ENCODE data around the gene DYRK1B.

DYRK1B gene

DNA sequence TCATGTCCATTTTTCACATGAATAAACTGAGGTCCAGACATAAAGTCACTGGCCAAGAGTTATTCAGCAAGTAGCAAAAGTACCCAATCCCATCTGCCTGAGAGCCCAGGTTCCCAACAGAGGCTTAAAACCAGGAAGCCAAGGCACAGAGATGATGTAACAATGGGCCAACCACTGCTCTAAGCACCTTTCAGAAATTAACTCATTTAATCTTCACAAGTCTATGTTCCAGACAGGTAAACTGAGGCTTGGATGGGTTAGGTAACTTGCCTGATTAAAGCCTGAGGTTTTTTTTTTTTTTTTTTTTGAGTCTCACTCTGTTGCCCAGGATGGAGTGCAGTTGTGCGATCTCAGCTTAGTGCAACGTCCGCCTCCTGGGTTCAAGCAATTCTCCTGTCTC lies 4.0 kb upstream of the DYRK1B start:
- in situ Hi-C loops (cut with MboI; ENCODE audit: low sequenced_read_pairs, unreplicated experiment): no loop called here
- TF ChIP-seq, protein P1, sequence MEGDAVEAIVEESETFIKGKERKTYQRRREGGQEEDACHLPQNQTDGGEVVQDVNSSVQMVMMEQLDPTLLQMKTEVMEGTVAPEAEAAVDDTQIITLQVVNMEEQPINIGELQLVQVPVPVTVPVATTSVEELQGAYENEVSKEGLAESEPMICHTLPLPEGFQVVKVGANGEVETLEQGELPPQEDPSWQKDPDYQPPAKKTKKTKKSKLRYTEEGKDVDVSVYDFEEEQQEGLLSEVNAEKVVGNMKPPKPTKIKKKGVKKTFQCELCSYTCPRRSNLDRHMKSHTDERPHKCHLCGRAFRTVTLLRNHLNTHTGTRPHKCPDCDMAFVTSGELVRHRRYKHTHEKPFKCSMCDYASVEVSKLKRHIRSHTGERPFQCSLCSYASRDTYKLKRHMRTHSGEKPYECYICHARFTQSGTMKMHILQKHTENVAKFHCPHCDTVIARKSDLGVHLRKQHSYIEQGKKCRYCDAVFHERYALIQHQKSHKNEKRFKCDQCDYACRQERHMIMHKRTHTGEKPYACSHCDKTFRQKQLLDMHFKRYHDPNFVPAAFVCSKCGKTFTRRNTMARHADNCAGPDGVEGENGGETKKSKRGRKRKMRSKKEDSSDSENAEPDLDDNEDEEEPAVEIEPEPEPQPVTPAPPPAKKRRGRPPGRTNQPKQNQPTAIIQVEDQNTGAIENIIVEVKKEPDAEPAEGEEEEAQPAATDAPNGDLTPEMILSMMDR (IDR thresholded peaks at IDR 0.05; ENCODE audit: borderline replicate concordance, control extremely low read depth, extremely low read depth, insufficient read depth, missing control alignments): no peak
- no peak for DNase-seq (ENCODE audit: low spot score)

DNA sequence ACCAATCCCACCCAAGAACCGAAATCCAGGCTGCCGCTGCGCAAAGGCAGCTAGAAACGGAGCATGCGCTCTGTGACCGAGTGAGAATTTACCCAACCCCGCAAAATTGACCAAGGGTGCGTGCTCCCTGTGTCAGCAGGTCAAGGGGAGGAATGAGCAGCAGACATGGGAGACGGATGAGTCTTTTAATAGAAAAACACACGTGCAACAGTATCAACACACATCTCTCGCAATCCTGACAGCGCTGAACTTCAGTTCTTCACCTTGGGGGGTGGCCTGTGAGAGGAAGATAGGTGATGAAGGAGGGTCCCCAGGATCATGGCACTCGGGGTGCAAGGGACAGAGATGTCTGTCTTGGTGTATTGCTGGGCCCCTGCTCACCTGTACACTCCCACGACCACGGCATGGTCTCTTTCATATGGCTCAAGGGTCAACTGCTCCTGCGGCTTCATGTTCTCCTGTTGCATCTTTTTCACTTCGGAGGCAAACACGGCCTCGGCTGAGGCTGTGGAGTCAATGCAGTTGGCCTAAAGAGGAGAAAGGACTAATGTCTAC lies 402 bp upstream of the DYRK1B start:
- in situ Hi-C loops (cut with MboI; ENCODE audit: low sequenced_read_pairs, unreplicated experiment): no loop called here
- DNase-seq (ENCODE audit: low spot score): no peak
- TF ChIP-seq, protein P1 (IDR thresholded peaks at IDR 0.05; ENCODE audit: borderline replicate concordance, control extremely low read depth, extremely low read depth, insufficient read depth, missing control alignments): no peak

DNA sequence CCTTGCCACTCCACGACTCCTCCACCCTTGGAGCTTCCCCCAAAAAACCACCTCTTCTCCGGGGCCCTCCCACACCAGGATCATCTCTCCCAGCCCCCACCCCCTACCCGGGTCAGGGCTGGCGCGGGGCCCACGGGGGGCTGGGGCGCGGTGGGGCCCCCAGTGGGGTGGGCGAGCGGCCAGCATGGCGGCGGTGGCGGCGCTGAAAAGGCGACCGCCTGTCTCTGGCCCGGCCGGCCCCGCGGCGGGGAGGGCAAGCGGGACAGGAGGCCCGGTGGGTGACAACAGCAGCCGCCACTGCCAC lies 850 bp downstream of the DYRK1B start:
- DNase-seq (ENCODE audit: low spot score): no peak
- in situ Hi-C loops (cut with MboI; ENCODE audit: low sequenced_read_pairs, unreplicated experiment): no loop called here
- TF ChIP-seq, protein P1 (IDR thresholded peaks at IDR 0.05; ENCODE audit: borderline replicate concordance, control extremely low read depth, extremely low read depth, insufficient read depth, missing control alignments): no peak

DNA sequence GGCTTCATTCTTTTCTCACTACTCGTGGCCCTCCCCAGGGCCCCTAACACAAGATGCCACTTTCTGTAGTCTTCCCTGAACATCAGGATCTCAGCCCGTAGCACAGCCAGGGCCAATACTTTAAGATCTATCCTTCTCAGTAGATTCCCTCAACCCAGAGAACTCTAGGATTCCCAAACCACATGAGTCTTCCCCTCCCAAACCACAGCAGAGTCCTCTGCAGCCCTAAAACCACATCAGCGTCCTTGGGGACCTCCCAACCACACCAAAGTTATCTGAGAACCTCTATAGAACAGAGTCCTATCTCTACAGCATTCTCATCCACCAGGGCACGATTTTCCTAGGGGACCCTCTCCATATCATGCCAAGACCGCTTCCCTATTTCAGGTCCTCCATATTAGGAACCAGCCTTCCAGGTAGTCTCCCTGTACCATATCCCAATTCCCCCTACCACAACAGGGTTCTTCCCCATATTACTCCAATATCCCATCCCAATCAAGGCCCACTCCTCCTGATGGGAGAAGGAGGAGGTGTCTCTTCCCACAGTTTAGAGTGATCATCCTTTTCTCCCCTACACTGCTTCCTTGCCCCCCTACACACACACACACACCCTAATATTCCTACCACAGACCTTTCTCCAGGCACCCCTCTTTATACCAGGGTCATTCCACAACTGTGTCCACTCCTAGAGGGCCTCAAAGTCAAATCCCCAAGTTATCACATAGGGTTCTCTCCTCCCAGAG lies 1.4 kb downstream of the DYRK1B start:
- TF ChIP-seq, protein P1 (IDR thresholded peaks at IDR 0.05; ENCODE audit: borderline replicate concordance, control extremely low read depth, extremely low read depth, insufficient read depth, missing control alignments): no peak
- DNase-seq (ENCODE audit: low spot score): peak; percentile 25
- in situ Hi-C loops (cut with MboI; ENCODE audit: low sequenced_read_pairs, unreplicated experiment): no loop called here

DNA sequence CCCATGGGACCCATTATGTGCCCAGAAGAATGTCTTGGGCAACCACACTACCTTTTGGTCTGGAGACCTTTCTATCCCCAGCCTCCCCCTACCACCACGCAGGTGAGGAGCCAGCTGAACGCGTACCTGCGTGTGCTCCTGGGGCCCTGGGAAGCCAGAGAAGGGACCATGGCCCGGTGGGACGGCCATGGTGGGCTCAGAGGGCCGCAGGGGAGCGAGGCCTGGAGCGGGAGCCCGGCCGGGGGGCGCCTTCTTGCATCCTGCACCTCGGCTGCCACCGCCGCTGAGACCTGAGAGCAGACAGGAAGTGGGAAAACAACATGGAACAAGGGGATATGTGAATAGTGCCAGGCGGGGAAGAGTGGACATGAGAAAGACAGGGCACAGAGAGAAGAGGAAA lies 2.3 kb downstream of the DYRK1B start:
- TF ChIP-seq, protein P1 (IDR thresholded peaks at IDR 0.05; ENCODE audit: borderline replicate concordance, control extremely low read depth, extremely low read depth, insufficient read depth, missing control alignments): no peak
- in situ Hi-C loops (cut with MboI; ENCODE audit: low sequenced_read_pairs, unreplicated experiment): no loop called here
- DNase-seq (ENCODE audit: low spot score): peak; percentile 14

DNA sequence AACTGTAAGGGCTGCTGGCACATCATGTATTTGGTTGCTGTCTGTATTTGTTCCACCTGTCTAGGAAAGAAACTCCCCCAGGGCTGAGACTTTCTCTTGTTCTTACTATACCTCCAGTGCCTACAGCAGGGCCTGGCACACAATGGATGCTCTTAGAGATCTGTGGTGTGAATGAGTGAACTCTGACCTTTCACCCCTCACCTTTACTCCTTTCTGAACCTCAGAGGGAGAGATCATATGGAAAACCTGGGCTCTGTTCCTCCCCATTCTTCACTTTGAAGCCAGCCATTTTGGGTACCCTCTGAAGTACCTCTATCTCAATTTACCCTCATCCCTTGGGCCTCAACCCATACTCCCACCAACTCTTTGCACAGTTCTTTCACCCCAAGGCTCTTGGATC lies 3.1 kb downstream of the DYRK1B start:
- TF ChIP-seq, protein P1 (IDR thresholded peaks at IDR 0.05; ENCODE audit: borderline replicate concordance, control extremely low read depth, extremely low read depth, insufficient read depth, missing control alignments): no peak
- in situ Hi-C loops (cut with MboI; ENCODE audit: low sequenced_read_pairs, unreplicated experiment): no loop called here
- DNase-seq (ENCODE audit: low spot score): no peak
